Measurements from ENCODE around the gene DNAH10. TPM values are rescaled to one million over a fixed set of nuclear protein-coding genes. Genes with fewer than 3 reads are reported as not detected.

The DNAH10 gene
- total RNA-seq, 1 donor from 2014 or later: 0.51 TPM

DNA sequence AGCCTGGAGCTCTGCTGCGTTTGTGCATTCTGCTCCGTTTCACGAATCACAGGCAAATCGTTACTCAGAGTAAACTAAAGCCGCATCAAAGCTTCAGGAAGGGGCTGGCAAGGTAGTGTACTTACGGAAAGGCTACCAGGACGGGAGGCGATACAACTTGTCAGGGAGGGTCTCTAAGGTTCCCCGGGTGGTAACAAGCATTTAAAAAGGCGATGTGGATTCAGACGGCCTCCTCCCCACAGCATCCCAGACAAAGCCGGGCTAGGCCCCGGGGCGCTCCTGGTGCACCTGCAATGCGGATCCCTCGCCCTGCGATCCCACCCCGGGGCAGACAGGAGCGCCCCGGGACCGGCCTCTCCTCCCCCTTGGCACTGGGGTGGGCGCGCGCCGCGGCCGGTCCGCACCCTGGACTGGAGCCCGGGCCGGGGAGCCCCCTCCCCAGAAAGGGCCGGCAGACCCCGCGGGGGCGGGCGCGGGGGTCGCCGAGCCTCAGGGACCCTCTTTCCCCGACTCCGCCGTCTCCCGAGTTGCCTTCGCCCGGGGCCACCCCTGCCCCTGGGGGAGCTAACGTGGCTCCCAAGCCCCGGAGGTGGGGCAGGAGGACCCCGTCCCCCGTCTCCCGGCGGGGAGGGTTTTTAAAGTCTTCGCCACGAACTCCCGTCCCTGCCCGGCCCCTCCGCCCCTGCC, 209.8 kb downstream of the DNAH10 start:
- ATAC-seq (ENCODE audit: low read depth) (no peak), DNase-seq (peak; percentile 49)
- TF ChIP-seq CTCF (IDR thresholded peaks at IDR 0.05): no peak
- POLR2A ChIA-PET: interaction anchor here (0.6 to 1.2 kb wide), 6 partner anchors 260 to 968 kb away, joined by 3 to 8 read pairs (median 3); partner anchors contain the start of gene ATP6V0A2
- intact Hi-C loops (cut with micrococcal nuclease): loop anchor here (5.0 to 10.0 kb wide), 3 partner anchors 595 to 1707 kb away; partner anchors contain the start of genes MPHOSPH9, MTRFR, NCOR2 and VPS33A
- CTCF ChIA-PET: interaction anchor here (1.1 kb wide), 1 partner anchor 10 kb away, joined by 4 read pairs; no protein-coding TSS in a partner anchor
- H3K4me1 Mint-ChIP-seq: peaks cover 17% of the 10 kb centered on the region
- peak overlapping the region; percentile 91 for H3K4me3 Mint-ChIP-seq
- H3K36me3 Mint-ChIP-seq (ENCODE audit: low read depth): peaks cover 23% of the 10 kb centered on the region
- H3K27me3 Mint-ChIP-seq: no peaks in the 10 kb centered on the region
- H3K9me3 Mint-ChIP-seq: no peaks in the 10 kb centered on the region
- H3K27ac Mint-ChIP-seq: peak overlapping the region; percentile 88

GRCh38 chr12:123972457-123973401, 210.6 kb downstream of the DNAH10 start, which contains the start of the genes CCDC92 and ZNF664:
CCDC92 (minus strand) TSS chr12:123972831; CDS start chr12:123944305, 28,526 bp downstream.
ZNF664 (plus strand) TSS chr12:123973215; CDS start chr12:124012145, 38,930 bp downstream.
- POLR2A ChIA-PET: interaction anchor here (0.5 to 1.2 kb wide), 6 partner anchors 8 to 1017 kb away, joined by 3 to 4 read pairs (median 3); partner anchors contain the start of genes ATP6V0A2 and UBC
- peaks cover 20% of the 10 kb centered on the region for H3K36me3 Mint-ChIP-seq (ENCODE audit: low read depth)
- CTCF ChIA-PET: no interaction called here

DNA sequence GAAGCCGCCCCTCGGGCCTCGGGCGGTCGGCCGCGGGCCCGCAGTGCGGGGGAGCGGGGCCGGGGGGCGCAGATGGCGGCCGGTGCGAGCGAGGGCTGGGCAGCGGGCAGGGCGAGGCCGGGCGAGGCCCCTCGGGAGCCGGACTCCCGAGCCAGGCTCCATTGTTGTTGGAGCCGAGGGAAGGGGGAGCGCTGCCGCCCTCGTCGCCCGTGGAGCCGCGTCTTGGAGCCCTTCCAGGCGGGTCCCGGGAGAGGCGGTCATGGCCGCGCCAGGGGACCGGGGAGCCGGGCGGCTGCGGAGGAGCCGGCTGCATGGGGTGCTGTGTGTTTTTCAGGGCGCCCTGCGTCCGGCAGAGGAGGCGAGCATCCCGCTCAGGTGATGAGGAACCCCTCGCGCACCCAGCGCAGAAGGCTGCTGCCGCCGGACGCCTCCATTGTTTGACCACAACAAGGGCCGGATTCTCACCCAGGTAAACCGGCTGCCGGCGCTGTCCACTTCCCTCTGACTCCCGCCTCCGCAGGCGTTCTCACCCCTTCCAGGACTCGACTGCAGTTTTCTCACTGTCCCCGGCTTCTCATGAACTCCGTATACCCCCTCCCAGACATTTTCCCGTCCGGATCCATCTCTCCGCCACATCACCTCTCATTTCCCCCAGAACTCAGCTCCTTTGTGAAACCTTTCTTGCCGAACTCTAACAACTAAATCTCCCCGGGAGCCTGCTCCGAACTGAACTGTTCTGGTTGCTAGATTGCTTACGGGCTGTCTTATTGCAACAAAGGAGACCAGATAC, 211.6 kb downstream of the DNAH10 start:
- no peak for TF ChIP-seq CTCF (IDR thresholded peaks at IDR 0.05)
- CTCF ChIA-PET: interaction anchor here (0.9 kb wide), 1 partner anchor 10 kb away, joined by 5 read pairs; no protein-coding TSS in a partner anchor
- DNase-seq (peak; percentile 46), ATAC-seq (ENCODE audit: low read depth) (no peak)
- intact Hi-C loops (cut with micrococcal nuclease): loop anchor here (1.0 to 10.0 kb wide), 4 partner anchors 594 to 1709 kb away; partner anchors contain the start of genes MPHOSPH9, MTRFR, NCOR2 and VPS33A
- POLR2A ChIA-PET: interaction anchor here (0.6 kb wide), 1 partner anchor 607 kb away, joined by 3 read pairs; no protein-coding TSS in a partner anchor
- Mint-ChIP-seq H3K36me3 (ENCODE audit: low read depth) (peaks cover 18% of the 10 kb centered on the region), H3K9me3 (no peaks in the 10 kb centered on the region), H3K27ac (peak overlapping the region; percentile 82), H3K4me1 (peaks cover 15% of the 10 kb centered on the region), H3K27me3 (no peaks in the 10 kb centered on the region), H3K4me3 (peak overlapping the region; percentile 92)

More at GRCh38 chr12:123972457-123973401, 210.6 kb downstream of the DNAH10 start, which contains the start of the genes CCDC92 and ZNF664:
- Mint-ChIP-seq H3K27ac (peak within 1 kb of the TSS; percentile 88), H3K9me3 (no peaks in the 10 kb centered on the region), H3K27me3 (no peaks in the 10 kb centered on the region), H3K4me1 (peaks cover 15% of the 10 kb centered on the region), H3K4me3 (peak within 1 kb of the TSS; percentile 92)
- DNase-seq (peak; percentile 98), ATAC-seq (ENCODE audit: low read depth) (peak; percentile 84)
- TF ChIP-seq CTCF (IDR thresholded peaks at IDR 0.05): no peak
- intact Hi-C loops (cut with micrococcal nuclease): loop anchor here (1.0 to 10.0 kb wide), 4 partner anchors 595 to 1708 kb away; partner anchors contain the start of genes MPHOSPH9, MTRFR, NCOR2 and VPS33A

DNA sequence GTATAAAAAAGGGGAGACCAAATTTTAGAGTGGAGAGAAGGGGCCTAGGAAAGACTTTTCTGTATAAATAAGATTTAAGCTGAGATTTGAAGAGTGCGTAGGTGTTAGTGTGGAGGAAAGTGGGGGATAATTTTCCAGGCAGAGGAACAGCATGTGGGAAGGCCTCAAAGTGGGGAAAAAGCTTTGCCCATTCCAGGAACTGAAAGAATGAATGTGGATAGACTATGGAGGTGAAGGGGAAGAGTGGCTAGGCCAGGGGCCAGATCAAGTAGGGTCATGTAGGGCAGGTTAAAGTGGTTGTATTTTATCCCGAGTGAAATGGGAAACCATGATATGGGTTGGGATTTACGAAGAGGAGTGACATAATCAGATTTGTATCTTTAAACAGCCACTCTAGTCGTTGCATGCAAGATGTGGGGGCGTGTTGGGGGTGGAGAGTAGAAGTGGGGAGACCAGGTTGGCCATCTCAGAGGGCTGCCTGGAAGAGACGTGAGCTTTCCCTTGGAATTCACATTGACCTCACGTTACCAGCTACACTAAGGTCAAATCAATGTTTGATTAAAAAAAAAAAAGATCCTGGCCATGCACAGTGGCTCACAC, 214.2 kb downstream of the DNAH10 start:
- DNase-seq (no peak), ATAC-seq (ENCODE audit: low read depth) (no peak)
- H3K9me3 Mint-ChIP-seq: no peaks in the 10 kb centered on the region
- intact Hi-C loops (cut with micrococcal nuclease): loop anchor here (10.0 kb wide), 2 partner anchors 742 to 1712 kb away; partner anchors contain the start of genes MPHOSPH9, MTRFR and VPS33A
- POLR2A ChIA-PET: interaction anchor here (0.6 kb wide), 1 partner anchor 513 kb away, joined by 3 read pairs; no protein-coding TSS in a partner anchor
- CTCF ChIA-PET: interaction anchor here (0.9 kb wide), 1 partner anchor 11 kb away, joined by 3 read pairs; no protein-coding TSS in a partner anchor
- H3K27ac Mint-ChIP-seq: no peak overlapping the region
- H3K4me1 Mint-ChIP-seq: peaks cover 15% of the 10 kb centered on the region
- no peak for TF ChIP-seq CTCF (IDR thresholded peaks at IDR 0.05)
- no peaks in the 10 kb centered on the region for H3K27me3 Mint-ChIP-seq
- H3K36me3 Mint-ChIP-seq (ENCODE audit: low read depth): peaks cover 20% of the 10 kb centered on the region
- no peak overlapping the region for H3K4me3 Mint-ChIP-seq
